Neural progenitor cell (in vitro differentiated cells): ENCODE measurements around the gene RNF169. TPM values are rescaled to one million over a fixed set of nuclear protein-coding genes. Genes with fewer than 3 reads are reported as not detected.

Experiments
- DNase-seq: peaks from one replicate; pipeline ENCODE4 v3.0.0-alpha.2; 2016; ENCODE audit warnings: low spot score
- H2AFZ ChIP-seq: fragments of 200-600 bp; sonication (generic); replicated peaks from 2 replicates; pipeline ENCODE4 v1.6.1; 2016; ENCODE audit warnings: antibody characterized with exemption
- H3F3A ChIP-seq: fragments of 200-600 bp; sonication (generic); 2 replicates; pipeline ENCODE4 v1.6.1; 2016; ENCODE audit warnings: antibody characterized with exemption, low read depth
- H3K27ac ChIP-seq: fragments of 200-600 bp; sonication (generic); 2 replicates; pipeline ENCODE4 v1.5.1; 2016; ENCODE audit warnings: mild to moderate bottlenecking
- H3K27me3 ChIP-seq: fragments of 200-600 bp; sonication (generic); 2 replicates; pipeline ENCODE4 v1.6.1; 2016; ENCODE audit warnings: mild to moderate bottlenecking, moderate library complexity
- H3K36me3 ChIP-seq: fragments of 200-600 bp; sonication (generic); 2 replicates; pipeline ENCODE4 v1.5.1; 2016
- H3K4me1 ChIP-seq: fragments of 200-600 bp; sonication (generic); 2 replicates; pipeline ENCODE4 v1.6.1; 2016; ENCODE audit warnings: mixed run types
- H3K4me2 ChIP-seq: fragments of 200-600 bp; sonication (generic); 2 replicates; pipeline ENCODE4 v1.6.1; 2016
- H3K4me3 ChIP-seq: fragments of 200-600 bp; sonication (generic); 2 replicates; pipeline ENCODE4 v1.5.1; 2016
- H3K79me2 ChIP-seq: fragments of 200-600 bp; sonication (generic); 2 replicates; pipeline ENCODE4 v1.6.1; 2016; ENCODE audit warnings: low read depth
- H3K9ac ChIP-seq: fragments of 200-600 bp; sonication (generic); 2 replicates; pipeline ENCODE4 v1.6.1; 2016
- H3K9me3 ChIP-seq: fragments of 200-600 bp; sonication (generic); 2 replicates; pipeline ENCODE4 v1.5.1; 2016; ENCODE audit warnings: low read depth
- H4K20me1 ChIP-seq: fragments of 200-600 bp; sonication (generic); 2 replicates; pipeline ENCODE4 v1.6.1; 2016; ENCODE audit warnings: low read depth
- H3K27ac Mint-ChIP-seq: 3 replicates; pipeline ENCODE4 v1.8.0; 2021; ENCODE audit warnings: mixed read lengths
- H3K27me3 Mint-ChIP-seq: 2 replicates; pipeline ENCODE4 v1.8.0; 2022; ENCODE audit warnings: low read depth, mild to moderate bottlenecking, inconsistent platforms, moderate library complexity, mixed read lengths; ENCODE audit not compliant: insufficient read depth
- H3K36me3 Mint-ChIP-seq: 3 replicates; pipeline ENCODE4 v1.8.0; 2021; ENCODE audit warnings: mixed read lengths
- H3K4me1 Mint-ChIP-seq: 3 replicates; pipeline ENCODE4 v1.8.0; 2021; ENCODE audit warnings: mixed read lengths
- H3K4me3 Mint-ChIP-seq: 3 replicates; pipeline ENCODE4 v1.8.0; 2021; ENCODE audit warnings: mild to moderate bottlenecking, moderate library complexity, mixed read lengths
- H3K9me3 Mint-ChIP-seq: 3 replicates; pipeline ENCODE4 v1.8.0; 2020; ENCODE audit warnings: mixed read lengths
- EZH2 ChIP-seq: fragments of 200-600 bp; sonication (generic); IDR thresholded peaks from 2 replicates; pipeline ENCODE4 v1.6.1; 2017; ENCODE audit warnings: antibody characterized with exemption, mild to moderate bottlenecking, moderate library complexity
- EZH2phosphoT487 ChIP-seq: fragments of 200-600 bp; sonication (generic); IDR thresholded peaks from 2 replicates; pipeline ENCODE4 v1.6.1; 2017; ENCODE audit warnings: antibody characterized with exemption
- total RNA-seq: library from RNA; depleted of rRNA; stranded (reverse); fragments of >200 nt; gene quantifications from 2 replicates; pipeline ENCODE4 v1.2.3, GENCODE V29; 2015; ENCODE audit warnings: low replicate concordance
- TF ChIP-seq, protein P1 (sequence below): fragments of 200-600 bp; sonication (generic); IDR thresholded peaks from 2 replicates; pipeline ENCODE4 v1.5.1; 2017; ENCODE audit warnings: antibody characterized with exemption, mild to moderate bottlenecking

Gene RNF169
- total RNA-seq, 1 donor from 2014 or later = 30.2 TPM

- H3K4me3 Mint-ChIP-seq = no peak overlapping the region
- H3K36me3 Mint-ChIP-seq = no peaks in the 10 kb centered on the region
- H3K9me3 Mint-ChIP-seq = no peaks in the 10 kb centered on the region
- H3K27me3 Mint-ChIP-seq = peaks cover 49% of the 10 kb centered on the region
- peaks cover 13% of the 10 kb centered on the region for H3F3A ChIP-seq
- no peaks in the 10 kb centered on the region for H3K36me3 ChIP-seq
- no peaks in the 10 kb centered on the region for H3K9me3 ChIP-seq
- H3K4me2 ChIP-seq = no peak overlapping the region
- H3K9ac ChIP-seq = no peak overlapping the region
- no peaks in the 10 kb centered on the region for H3K79me2 ChIP-seq
- peaks cover 16% of the 10 kb centered on the region for H3K4me1 Mint-ChIP-seq
- peaks cover 91% of the 10 kb centered on the region for H3K27me3 ChIP-seq
- TF ChIP-seq, protein P1, sequence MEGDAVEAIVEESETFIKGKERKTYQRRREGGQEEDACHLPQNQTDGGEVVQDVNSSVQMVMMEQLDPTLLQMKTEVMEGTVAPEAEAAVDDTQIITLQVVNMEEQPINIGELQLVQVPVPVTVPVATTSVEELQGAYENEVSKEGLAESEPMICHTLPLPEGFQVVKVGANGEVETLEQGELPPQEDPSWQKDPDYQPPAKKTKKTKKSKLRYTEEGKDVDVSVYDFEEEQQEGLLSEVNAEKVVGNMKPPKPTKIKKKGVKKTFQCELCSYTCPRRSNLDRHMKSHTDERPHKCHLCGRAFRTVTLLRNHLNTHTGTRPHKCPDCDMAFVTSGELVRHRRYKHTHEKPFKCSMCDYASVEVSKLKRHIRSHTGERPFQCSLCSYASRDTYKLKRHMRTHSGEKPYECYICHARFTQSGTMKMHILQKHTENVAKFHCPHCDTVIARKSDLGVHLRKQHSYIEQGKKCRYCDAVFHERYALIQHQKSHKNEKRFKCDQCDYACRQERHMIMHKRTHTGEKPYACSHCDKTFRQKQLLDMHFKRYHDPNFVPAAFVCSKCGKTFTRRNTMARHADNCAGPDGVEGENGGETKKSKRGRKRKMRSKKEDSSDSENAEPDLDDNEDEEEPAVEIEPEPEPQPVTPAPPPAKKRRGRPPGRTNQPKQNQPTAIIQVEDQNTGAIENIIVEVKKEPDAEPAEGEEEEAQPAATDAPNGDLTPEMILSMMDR = no peak
- no peak for TF ChIP-seq EZH2
- TF ChIP-seq EZH2phosphoT487 = no peak
- H2AFZ ChIP-seq = no peak overlapping the region
- peaks cover 13% of the 10 kb centered on the region for H4K20me1 ChIP-seq
- no peak overlapping the region for H3K27ac ChIP-seq
- no peak overlapping the region for H3K4me3 ChIP-seq
- H3K4me1 ChIP-seq = no peaks in the 10 kb centered on the region
- no peak for DNase-seq
- no peak overlapping the region for H3K27ac Mint-ChIP-seq
These were observed 19.3 kb upstream of the RNF169 start for GRCh38 chr11:74729397-74729796.

GRCh38 chr11:74730571-74731260, 17.9 kb upstream of the RNF169 start:
- Histone ChIP-seq H3F3A (peaks cover 13% of the 10 kb centered on the region), H3K4me3 (peak overlapping the region; percentile 57), H3K27ac (no peak overlapping the region), H3K9ac (no peak overlapping the region), H3K36me3 (no peaks in the 10 kb centered on the region), H3K79me2 (no peaks in the 10 kb centered on the region), H3K4me1 (no peaks in the 10 kb centered on the region), H3K27me3 (peaks cover 95% of the 10 kb centered on the region), H3K4me2 (peak overlapping the region; percentile 84), H3K9me3 (no peaks in the 10 kb centered on the region), H4K20me1 (peaks cover 13% of the 10 kb centered on the region), H2AFZ (peak overlapping the region; percentile 98)
- peak overlapping the region; percentile 85 for H3K4me3 Mint-ChIP-seq
- no peak overlapping the region for H3K27ac Mint-ChIP-seq
- peak; percentile 34 for DNase-seq
- no peaks in the 10 kb centered on the region for H3K9me3 Mint-ChIP-seq
- H3K4me1 Mint-ChIP-seq = peaks cover 14% of the 10 kb centered on the region
- TF ChIP-seq, protein P1 = no peak
- TF ChIP-seq EZH2phosphoT487 (peak; percentile 68), EZH2 (peak; percentile 91)
- no peaks in the 10 kb centered on the region for H3K36me3 Mint-ChIP-seq
- peaks cover 50% of the 10 kb centered on the region for H3K27me3 Mint-ChIP-seq

GRCh38 chr11:74731301-74732094, 17.2 kb upstream of the RNF169 start, which contains the start of gene CHRDL2:
Gene CHRDL2 (minus strand): TSS chr11:74731426. CDS start chr11:74730888, 538 bp downstream.
- Mint-ChIP-seq H3K27ac (no peak within 1 kb of the TSS), H3K9me3 (no peaks in the 10 kb centered on the region), H3K4me1 (peaks cover 11% of the 10 kb centered on the region), H3K4me3 (peak within 1 kb of the TSS; percentile 85), H3K36me3 (no peaks in the 10 kb centered on the region), H3K27me3 (peaks cover 44% of the 10 kb centered on the region)
- no peaks in the 10 kb centered on the region for H3K4me1 ChIP-seq
- no peaks in the 10 kb centered on the region for H3K79me2 ChIP-seq
- peak within 1 kb of the TSS; percentile 98 for H2AFZ ChIP-seq
- H3K27me3 ChIP-seq = peaks cover 88% of the 10 kb centered on the region
- peaks cover 13% of the 10 kb centered on the region for H3F3A ChIP-seq
- H4K20me1 ChIP-seq = peaks cover 9% of the 10 kb centered on the region
- H3K4me2 ChIP-seq = peak within 1 kb of the TSS; percentile 84
- H3K4me3 ChIP-seq = peak within 1 kb of the TSS; percentile 57
- no peak within 1 kb of the TSS for H3K27ac ChIP-seq
- no peaks in the 10 kb centered on the region for H3K9me3 ChIP-seq
- DNase-seq = peak; percentile 77
- TF ChIP-seq EZH2 (no peak), EZH2phosphoT487 (no peak)
- TF ChIP-seq, protein P1 = no peak
- H3K9ac ChIP-seq = no peak within 1 kb of the TSS
- H3K36me3 ChIP-seq = no peaks in the 10 kb centered on the region
